GM19328 (cell line): ENCODE results near the gene EIF4G3.
"Not testable (repeated sequence)": the region's sequence is repeated elsewhere in the genome, so short reads cannot be mapped to it uniquely, and the experiment has no call there.

Source experiments
- ATAC-seq: cut with Tn5 transposase; IDR thresholded peaks from one replicate; pipeline ENCODE4 v1.9.1; 2021; ENCODE audit warnings: mild to moderate bottlenecking, moderate library complexity; ENCODE audit not compliant: unreplicated experiment

The EIF4G3 gene

DNA sequence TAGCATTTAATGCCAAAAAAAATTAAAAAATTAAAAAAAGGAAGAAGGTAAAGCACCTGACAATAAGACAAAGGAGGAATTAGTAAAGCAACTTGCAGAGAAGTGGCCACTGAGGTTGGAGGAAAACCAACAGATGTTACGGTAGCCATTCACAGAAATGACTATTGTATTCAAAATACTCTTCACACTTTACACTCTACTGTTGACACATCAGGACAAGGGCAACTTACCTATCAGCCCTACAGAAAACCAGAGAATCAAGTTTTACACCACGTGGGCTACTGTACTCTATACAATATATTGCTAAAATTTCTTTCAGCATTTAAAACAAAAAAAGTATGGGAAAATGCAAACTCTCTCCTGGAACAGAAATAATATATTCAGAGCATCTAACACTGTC is 70.0 kb downstream of the EIF4G3 start:
- ATAC-seq = no peak

DNA sequence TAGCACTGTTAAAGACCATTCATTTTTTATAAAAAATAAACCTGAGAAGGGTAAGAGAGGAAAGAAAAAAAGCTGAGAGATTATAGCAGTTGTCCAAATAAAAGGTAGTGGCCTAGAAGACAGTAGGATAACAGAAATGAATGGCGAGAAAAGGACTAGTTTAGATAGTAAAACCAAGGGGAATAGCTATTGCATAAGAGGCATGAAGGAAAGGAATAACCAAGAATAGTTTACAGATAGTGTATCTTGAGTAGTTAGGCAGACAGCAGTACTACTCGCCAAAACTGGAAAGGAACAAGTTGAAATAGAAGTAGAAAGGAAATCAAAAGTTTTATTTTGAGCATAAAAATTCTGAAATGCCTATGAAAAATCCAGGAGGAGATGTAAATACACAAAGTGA is 70.5 kb downstream of the EIF4G3 start:
- no peak for ATAC-seq

DNA sequence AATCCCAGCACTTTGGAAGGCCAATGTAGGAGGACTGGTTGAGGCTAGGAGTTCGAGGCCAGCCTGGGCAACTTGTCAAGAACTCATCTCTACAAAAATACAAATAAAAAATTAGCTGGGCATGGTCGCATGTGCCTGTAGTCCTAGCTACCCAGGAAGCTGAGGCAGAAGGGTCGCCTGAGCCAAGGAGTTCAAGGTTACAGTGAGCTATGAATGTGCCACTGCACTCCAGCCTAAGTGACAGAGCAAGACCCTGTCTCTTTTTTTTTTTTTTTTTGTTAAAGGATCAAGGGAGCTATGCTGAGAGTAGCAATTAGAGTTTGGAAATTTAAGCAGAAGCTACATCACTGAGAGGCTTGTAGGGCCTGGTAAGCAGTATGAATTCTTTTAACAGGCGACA is 70.9 kb downstream of the EIF4G3 start:
- ATAC-seq = no peak

DNA sequence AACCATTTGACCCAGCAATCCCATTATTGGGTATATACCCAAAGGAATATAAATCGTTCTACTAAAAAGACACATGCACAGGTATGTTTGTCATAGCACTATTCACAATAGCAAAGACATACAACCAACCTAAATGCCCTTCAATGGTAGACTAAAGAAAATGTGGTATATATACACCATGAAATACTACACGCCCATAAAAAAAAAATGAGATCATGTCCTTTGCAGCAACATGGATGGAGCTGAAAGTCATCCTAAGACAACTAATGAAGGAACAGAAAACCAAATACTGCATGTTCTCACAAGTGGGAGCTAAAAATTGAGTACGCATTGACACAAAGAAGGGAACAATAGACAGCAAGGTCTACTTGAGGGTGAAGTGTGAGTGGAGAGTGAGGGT is 72.0 kb downstream of the EIF4G3 start:
- no peak for ATAC-seq

DNA sequence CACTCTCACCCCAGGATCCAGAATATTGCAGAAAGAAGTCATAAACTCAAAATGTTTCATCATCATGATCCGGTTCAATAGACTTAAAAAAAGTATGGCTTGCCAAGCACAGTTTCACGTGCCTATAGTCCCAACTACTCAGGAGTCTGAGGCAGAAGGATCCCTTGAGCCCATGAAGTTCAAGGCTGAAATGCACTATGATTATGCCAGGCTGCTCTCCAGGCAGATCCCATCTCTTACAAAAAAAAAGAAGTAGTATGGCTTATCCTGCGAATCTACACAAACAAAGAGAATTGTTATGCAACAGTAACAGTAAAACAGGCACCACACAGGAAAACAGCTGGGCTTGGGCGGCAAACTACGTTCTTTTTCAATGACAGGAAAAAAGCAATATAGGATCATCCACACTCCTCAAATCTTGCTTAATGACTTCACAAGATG is 76.2 kb downstream of the EIF4G3 start:
- ATAC-seq = no peak

DNA sequence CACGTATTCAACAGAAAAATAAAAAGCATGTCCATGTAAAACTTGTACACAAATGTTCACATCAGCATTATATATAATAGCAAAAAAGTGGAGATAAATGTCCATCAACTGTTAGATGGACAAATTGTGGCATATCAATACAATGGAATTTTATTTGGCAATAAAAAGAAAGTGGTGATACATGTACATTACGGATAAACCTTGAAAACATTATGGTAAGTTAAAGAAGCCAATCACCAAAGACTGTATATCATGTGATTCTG is 76.9 kb downstream of the EIF4G3 start:
- ATAC-seq = no peak

DNA sequence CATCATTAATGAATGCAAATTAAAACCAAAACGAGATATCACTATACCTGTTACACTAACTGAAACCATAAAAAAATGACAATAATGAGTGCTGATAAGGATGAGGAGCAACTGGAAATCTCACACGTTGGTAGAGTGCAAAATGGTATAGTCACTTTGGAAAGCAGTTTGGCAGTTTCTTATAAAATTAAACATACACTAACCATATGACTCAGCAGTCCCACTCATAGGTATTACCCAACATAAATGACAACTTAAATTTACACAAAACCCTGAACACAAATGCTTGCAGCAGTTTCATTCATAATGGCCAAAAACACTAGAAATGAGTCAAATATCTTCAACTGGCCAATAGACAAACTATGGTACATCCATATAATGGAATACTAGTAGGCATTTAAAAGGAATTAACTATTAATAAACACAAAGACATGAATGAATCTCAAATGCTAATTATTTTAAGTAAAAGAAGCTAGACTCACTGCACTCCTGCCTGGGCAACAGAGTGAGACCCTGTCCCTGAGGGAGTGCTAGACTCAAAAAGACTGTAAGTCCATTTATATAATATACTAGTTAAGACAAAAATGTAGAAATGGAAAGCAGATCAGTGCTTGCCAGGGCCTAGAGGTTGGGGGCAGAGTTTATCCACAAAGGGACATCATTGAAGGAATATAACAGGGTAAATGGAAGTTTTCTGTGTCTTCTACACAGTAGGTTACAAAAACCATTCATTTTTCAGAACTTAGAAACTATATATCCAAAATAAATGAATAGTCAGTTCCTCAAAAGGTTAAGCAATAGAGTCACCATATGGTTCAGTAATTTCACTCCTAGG is 77.4 kb downstream of the EIF4G3 start:
- ATAC-seq = no peak

DNA sequence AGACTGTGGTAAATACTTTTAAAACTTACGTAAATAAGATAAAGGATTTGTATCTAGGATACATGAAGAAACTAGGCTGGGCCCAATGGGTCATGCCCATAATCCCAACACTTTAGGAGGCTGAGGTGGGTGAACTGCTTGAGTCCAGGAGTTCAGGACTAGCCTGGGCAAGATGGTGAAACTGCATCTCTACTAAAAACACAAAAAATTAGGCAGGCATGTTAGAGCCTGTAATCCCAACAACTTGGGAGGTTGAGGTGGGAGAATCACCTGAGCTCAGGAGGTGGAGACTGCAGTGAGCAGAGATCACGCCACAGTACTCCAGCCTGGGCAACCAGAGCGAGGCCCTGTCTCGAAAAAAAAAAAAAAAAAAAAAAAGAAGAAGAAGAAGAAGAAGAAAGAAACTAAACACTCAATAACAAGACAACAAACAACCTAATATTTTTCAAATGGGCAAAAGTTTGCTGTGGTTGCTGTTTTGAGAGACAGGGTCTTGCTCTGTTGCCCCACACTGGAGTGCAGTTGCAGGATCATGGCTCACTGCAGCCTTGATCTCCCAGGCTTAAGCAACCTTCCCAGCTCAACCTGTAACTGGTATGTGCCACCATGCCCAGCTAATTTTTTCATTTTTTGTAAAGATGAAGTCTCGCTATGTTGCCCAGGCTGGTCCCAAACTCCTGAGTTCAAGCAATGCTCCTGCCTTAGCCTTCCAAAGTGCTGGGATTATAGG is 78.3 kb downstream of the EIF4G3 start:
- ATAC-seq = no peak

DNA sequence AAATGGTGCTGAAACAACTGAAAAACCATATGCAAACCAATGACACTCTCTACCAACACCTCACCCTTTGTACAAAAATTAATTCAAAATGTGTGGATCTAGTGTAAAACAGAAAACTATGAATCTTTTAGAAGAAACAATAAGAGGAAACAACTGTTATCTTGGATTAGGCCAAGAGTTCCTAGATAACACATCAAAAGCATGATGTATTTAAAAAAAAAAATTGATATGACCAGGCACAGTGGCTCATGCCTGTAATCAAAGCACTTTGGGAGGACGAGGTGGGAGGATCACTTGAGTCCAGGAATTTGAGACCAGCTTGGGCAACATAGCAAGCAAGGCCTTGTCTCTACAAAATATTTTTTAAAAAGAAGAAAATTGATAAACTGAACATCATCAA is 79.0 kb downstream of the EIF4G3 start:
- no peak for ATAC-seq

DNA sequence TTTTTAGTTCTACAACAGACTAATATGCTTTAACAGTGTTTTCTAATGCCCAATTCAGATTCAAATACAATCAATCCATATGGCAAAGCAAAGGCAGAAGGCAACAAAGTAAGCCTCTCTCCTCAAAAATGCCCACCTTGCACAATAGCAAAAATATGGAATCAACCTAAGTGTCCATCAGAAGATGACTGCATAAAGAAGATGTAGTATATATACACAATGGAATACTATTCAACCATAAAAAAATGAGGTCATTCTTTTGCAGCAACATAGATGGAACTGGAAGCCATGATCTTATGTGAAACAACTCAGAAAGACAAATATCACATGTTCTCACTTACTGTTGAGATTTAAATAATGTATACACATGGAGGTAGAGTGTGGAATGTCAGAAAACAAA is 80.7 kb downstream of the EIF4G3 start:
- no peak for ATAC-seq

DNA sequence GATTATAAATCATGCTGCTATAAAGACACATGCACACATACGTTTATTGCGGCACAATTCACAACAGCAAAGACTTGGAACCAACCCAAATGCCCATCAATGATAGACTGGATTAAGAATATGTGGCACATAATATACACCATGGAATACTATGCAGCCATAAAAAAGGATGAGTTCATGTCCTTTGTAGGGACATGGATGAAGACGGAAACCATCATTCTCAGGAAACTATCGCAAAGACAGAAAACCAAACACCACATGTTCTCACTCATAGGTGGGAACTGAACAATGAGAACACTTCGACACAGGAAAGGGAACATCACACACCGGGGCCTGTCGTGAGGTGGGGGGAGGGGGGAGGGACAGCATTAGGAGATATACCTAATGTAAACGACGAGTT is 82.4 kb downstream of the EIF4G3 start:
- ATAC-seq = not testable (repeated sequence)

DNA sequence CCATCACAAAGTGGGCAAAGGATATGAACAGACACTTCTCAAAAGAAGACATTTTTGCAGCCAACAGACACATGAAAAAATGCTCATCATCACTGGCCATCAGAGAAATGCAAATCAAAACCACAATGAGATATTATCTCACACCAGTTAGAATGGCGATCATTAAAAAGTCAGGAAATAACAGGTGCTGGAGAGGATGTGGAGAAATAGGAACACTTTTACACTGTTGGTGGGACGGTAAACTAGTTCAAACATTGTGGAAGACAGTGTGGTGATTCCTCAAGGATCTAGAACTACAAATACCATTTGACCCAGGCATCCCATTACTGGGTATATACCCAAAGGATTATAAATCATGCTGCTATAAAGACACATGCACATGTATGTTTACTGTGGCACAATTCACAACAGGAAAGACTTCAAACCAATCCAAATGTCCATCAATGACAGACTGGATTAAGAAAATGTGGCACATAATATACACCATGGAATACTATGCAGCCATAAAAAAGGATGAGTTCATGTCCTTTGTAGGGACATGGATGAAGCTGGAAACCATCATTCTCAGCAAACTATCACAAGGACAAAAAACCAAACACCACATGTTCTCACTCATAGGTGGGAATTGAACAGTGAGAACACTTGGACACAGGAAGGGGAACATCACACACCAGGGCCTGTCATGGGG is 83.3 kb downstream of the EIF4G3 start:
- ATAC-seq = not testable (repeated sequence)

DNA sequence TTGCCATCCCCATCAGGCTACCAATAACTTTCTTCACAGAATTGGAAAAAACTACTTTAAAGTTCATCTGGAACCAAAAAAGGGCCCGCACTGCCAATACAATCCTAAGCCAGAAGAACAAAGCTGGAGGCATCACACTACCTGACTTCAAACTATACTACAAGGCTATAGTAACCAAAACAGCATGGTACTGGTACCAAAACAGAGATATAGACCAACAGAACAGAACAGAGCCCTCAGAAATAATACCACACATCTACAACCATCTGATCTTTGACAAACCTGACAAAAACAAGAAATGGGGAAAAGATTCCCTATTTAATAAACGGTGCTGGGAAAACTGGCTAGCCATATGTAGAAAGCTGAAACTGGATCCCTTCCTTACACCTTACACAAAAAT is 84.2 kb downstream of the EIF4G3 start:
- not testable (repeated sequence) for ATAC-seq

DNA sequence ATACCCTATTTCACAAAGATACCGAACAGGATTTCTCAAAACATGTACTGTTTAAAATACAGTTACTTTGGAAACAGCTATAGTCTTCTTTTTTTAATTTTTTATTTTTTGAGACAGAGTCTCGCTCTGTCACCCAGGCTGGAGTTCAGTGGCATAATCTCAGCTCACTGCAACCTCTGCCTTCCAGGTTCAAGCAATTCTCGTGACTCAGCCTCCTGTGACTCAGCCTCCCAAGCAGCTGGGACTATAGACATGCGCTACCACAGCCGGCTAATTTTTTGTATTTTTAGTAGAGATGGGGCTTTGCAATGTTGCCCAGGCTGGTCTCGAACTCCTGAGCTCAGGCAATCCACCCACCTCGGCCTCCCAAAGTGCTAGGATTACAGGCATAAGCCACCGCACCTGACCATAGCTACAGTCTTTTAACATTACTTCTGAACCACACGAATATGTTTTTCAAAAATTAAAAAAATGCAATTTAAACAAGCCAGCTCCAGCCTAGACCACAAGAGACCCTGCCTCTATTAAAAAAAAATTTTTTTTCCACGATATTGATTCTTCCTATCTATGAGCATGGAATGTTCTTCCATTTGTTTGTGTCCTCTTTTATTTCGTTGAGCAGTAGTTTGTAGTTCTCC is 85.5 kb downstream of the EIF4G3 start:
- not testable (repeated sequence) for ATAC-seq

DNA sequence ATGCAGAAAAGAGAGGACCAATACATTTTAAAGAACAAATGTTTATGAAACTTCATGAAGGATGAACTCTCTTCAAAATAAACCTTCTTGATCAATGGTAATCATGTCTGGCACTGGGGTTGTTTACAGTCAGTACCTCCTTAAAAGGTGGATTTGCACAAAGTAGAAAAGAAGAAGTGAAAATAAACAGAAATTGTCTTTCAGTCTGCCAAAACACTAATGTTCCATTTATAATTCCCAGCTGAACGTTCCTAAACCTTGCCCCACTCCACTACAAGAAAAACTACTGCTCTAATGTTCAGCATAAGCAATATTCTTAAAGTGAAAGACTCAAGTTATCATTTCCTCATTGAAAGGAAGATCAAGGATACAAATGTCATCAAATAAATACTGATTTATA is 86.2 kb downstream of the EIF4G3 start:
- ATAC-seq = no peak

DNA sequence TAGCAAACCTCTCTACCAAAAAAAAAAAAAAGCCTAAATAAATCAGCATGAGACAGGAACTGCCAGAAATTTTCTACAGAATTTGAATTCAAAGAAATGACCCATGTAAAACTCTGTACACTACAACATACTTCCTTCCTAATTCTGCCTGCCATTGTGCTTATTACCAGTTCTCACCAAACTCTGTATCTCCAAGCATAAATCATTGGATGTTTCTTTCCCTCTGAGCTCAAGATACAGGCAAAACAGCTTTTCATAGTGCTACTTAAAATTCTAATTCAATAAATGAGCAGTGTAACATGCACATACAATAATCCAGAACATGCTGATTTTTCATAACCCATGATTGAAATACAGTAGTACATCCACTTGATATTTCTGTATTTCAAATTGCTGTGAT is 87.0 kb downstream of the EIF4G3 start:
- ATAC-seq = no peak

DNA sequence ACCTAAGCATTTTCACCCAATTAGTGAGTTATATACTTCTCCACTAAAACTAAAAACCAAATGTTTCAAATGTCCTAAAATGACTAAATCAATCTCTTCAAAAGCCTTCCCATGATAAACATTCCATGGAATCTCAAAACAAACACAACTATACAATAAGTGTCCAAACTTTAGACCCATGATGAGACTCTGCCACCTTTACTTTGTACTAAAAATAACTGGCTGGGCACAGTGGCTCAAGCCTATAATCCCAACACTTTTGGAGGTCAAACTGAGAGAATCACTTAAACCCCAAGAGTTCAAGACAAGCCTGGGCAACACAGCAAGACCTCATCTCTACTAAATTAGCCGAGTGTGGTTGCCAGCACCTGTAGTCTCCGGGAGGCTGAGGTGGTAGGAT is 87.4 kb downstream of the EIF4G3 start:
- no peak for ATAC-seq

DNA sequence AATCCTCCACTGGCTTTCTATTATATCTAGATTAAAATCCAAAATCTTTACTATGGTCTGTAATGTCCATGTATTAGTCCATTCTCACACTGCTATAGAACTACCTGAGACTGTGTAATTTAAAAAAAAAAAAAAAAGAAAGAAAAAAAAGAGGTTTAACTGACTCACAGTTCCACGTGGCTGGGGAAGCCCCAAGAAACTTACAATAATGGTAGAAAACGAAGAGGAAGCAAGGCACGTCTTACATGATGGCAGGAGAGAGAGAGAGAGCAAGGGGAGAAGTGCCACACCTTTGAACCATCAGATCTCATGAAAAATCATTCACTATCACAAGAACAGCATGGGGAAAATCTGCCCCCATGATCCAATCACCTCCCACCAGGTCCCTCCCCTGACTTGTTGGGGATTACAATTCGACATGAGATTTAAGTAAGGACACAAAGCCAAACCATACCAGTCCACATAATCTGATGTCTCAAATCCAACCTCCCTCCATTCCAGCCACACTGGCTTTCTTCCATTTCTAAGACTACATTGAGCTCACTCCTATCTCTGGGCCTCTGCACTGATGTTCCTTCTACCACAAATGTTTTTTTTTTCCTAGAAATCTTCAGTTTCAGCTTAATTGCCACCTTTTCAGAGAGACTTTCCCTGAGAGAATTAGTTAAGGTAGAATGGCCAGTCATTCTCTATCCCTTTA is 92.4 kb downstream of the EIF4G3 start:
- no peak for ATAC-seq

DNA sequence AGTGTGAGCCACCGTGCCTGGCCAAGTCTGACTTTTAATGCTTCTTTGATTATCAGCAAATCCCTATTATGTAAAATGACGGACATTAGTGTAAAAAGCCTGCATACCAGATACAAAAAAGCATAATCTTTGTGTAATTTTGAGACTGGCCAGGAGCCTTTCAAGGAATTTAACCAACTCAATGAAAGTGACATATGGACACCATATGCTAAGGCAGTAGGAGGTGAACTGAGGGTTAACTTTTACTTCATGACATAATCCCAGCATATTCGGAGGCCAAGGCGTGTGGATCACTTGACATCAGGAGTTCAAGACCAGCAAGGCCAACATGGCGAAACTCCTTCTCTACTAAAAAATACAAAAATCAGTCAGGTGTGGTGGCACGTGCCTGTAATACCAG is 94.6 kb downstream of the EIF4G3 start:
- ATAC-seq = no peak

DNA sequence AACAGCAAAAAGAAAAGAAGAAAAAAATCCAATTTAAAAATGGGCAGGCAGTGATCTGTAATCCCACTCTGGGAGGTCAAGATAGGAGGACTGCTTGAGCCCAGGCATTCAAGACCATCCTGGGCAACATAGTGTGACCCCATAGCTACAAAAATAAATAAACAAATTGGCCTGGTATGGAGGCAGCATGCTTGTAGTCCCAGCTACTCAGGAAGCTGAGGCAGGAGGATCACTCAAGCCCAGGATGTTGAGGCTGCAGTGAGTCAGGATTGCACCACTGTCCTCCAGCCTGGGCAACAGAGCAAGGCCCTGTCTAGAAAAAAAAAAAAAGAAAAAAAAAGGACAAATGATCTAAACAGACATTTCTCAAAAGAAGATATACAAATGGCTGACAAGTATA is 99.6 kb downstream of the EIF4G3 start:
- ATAC-seq = no peak

DNA sequence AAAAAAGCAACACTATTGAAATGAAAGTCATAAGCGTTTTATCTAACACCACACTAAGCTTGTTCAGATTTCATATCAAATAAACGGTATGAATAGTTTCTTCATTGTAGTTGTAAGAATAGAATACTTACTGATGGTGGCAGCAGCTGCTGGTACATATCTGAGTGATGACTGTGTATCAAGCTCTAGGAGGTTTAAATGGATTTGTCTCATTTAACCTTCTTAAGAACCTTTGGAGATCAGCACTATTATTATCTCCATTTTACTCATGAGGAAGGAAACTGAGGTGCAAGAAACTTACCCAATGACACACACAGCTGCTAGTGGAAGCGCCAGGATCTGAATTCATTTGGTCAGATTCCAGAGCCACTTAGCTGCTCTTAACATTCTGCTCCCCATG is 104.0 kb downstream of the EIF4G3 start:
- ATAC-seq = no peak
